HG03135 (cell line): ENCODE measurements around the gene TXK.
"Not testable (repeated sequence)": the region's sequence is repeated elsewhere in the genome, so short reads cannot be mapped to it uniquely, and the experiment has no call there.

ENCODE experiments used
- ATAC-seq: cut with Tn5 transposase; IDR thresholded peaks from one replicate; pipeline ENCODE4 v1.9.1; 2021; ENCODE audit warnings: mild to moderate bottlenecking, moderate library complexity; ENCODE audit not compliant: unreplicated experiment

TXK gene

DNA sequence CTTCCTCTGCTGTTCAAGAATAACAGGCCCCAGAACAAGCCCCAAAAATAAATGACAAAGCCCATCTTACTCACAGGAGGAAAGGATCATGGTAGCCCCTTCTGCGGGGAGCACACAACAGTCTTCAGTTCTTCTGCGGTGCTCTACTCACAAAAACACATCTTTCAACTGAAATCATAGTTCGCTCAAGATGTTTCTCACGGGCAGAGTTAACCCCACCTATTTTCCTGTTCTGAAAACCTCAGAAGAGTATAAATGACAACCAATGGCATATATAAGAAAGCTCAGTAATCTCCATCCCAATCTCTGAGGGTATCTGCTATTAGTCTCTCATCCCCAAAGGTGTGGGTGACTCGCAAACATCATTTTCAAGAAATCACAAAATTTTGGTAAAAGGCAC, at the start of gene TXK:
TXK (minus strand) TSS at position 170 of the 400 bp plus-strand sequence; CDS start at position 90, 80 bp downstream.
- no peak for ATAC-seq

DNA sequence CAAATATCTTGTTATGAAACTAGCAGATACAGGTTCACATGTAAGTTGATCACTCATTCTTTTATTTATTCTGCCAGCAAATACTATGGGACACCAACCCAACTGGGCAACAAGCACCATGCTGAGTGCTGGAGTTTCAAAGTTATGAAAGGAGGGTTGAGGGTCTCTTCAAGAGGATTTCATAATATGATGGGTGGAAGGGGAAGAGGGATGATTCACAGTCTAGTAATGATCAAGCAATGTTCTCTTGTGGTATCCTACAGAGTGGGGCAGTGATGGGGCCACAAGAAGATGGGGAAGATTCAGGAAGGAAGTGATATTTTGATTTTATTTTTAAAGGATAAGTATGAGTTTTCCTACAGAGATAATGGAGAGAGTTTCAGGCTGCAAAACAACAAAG, 46.2 kb upstream of the TXK start:
- no peak for ATAC-seq

DNA sequence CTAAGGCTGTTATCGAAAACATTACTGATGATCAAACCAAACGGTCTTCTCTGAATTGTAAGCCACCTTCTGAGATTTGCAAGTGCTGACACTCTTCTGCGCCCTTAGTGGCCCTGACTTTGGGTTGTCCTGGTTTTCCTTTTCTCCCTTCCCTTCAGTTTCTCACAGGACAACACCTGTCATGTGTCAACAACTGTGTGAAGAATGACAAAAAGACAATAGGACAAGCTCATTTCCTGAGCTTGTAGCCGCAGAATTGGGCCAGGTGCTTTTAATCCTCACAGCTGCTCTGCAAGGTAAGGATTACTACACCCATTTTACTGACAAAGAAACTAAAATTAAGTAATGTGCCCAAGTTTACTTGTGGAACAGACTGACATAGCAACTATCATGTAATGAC, 44.9 kb upstream of the TXK start:
- ATAC-seq: no peak

DNA sequence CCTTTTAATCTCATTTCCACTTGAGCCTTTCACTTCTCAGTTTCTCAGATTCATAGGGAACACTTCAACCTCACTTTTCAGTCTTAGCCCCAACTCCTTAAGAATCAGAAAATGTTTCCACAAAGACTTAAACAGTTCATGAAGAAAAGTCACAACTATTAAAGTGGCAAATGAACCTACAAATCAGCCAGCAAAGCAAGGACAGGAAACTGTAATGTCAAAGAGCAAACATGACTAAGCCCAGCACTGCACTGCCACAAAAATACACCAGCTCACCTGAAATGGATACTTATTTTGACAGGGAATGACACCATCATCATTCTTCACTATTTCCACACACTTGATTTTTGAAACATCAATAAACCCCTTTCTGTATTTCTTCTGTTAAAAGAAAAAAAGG, 41.8 kb upstream of the TXK start:
- no peak for ATAC-seq

DNA sequence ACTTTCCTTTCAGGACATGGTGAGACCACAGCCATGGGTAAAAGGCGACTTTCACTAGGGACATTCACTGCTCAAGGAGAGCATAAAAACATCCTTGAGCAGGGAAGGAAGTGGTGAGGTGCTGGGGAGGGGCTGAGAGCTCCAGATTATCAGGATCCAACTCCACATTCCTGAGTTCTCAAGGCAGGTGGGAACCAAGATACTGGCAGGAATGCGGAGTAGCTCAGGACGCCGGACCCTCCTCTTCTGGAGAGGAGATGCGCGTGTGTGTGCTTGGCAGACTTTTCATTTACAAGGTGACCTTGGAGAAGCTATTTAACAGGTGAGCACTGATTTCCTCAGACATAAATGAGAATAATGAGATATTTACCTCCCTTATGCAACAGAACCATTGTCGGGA, 41.3 kb upstream of the TXK start:
- no peak for ATAC-seq

DNA sequence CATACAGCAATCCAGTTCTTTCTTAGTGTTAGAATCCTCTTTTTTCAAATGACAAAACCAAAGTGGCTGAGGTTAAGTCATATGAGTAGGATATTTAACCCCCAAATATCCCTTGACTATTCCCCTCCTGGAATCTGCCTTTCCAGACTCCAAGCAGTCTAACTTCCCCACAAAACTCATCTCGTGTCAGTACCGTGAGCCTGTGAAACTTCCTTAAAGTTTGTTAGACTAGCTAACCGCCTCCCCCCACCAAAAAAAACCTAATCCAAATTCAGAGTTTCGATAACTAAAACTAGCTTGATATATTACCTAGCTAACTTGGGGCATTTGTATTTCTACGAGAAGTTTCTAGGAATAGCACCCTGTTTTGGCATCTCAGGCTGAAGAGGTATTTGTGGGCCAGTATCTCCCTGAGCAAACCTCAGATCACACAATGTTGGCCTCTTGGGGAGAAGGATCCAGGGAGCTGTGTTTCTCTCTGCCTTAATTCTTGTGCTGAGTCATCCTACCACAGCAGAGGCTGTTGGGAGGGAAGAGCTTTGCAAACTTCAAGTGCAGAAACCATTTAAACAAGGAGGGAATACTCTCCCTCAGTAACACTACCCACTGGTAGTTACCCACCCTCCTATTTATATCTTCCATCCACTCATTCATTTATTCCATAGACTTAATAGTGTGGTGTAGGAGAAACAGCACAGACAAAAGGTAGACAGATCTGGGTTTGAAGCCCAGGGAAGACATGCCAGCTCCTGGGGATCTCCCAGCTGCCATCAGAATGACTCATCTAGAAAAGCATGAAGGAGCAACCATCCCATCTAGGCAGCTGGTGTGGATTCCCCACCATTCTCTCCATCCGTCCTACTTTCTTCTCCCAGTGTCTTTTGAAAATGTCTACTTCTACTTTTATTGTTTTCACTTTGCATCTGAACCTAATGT, 39.3 kb upstream of the TXK start:
- peak; percentile 55 for ATAC-seq

DNA sequence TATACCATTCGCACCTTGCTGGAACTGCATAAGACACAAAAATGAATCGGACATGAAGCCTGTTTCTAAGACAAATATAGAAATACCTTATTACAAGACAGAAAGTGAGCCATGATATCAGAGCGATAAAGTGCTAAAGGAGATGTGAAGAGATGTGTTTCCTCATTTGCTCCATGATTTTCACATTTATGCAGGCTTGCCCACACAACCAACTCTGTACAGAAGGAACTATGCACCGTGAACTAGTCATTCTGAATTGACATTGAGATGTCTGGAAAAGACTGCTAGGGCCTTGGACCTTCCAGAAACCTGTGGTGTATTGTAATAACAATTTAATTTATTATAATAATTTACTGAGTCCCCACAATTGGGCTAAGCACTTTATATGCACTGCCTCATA, 38.6 kb upstream of the TXK start:
- ATAC-seq: no peak

DNA sequence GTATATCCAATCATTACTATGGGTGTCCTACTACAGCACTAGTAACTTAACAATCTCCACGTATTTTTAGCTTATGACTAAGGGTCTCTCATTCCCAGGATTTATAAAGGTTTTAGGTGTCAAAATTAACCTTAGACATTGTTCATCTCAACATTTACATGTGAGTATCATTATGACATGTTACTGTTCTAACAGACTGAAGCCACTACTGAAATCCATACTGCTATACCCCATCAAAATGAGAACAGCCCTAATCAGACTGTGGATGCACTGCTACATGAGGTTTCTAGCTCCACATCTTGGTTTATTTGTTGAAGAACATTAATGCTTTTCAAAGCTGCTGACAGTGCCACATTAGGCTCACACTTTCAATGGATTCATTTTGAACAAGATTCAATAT, 35.6 kb upstream of the TXK start:
- no peak for ATAC-seq

DNA sequence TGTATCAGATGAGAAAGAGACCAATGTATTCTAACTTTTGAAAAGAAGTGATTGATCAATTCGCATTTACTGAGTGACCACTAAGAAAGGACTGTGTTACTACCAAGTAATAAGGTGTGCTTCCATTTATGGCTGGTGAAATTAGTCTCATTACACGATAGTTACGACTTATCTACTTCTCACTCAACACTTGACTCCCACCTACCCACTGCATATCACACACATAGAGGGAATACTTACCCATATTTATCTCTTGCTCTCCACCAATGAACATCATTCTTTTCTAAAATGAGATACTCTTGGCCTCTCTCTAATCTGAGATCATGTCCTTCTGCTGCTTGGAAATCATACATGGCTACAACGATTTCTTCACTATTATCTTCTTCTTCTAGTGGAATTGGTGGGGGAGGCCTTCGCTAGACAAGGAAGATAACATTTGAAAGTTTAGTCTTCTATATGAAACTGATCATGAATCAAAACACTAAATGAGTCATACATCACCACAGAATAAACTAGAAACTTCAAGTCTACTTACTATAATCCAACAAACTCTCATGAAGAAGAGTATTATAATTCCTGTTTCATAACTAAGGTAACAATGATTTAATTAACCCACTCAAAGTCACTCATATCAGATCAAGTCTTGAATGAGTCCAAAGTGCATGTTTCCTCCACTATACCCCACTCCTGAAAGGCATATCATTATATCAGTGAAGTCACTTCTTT, 33.7 kb upstream of the TXK start:
- ATAC-seq: no peak

DNA sequence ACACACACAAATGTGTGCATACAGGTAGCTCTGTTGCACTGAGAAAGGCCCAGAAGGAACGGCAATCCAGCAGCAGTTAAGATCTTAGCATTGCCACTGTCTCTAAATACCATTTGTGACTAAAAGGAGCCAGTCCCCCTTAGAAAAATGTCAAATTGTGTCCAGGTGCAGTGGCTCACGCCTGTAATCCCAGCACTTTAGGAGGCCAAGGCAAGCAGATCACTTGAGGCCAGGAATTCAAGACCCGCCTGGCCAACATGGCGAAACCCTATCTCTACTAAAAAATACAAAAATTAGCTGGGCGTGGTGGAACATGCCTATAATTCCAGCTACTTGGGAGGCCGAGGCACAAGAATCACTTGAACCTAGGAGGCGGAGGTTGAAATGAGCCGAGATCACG, 30.5 kb upstream of the TXK start:
- ATAC-seq: not testable (repeated sequence)

DNA sequence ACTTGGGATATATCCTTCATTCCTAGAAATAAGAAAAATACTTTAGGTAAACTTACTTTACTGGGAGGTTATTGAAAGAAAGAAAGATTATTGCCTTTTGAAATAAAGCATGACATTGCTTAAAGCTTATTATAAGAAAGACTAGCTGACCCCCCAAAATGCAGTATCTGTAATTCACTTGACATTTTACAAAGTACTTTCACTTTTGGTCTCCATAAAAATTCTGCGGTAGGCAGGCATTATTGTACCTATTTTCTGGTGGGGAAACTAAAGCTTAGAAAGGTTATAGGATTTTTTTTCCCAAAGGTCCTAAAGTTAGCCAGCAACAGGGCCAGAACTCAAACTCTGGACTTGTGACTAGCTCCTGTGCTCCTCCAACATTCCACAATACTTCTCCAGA, 29.7 kb upstream of the TXK start:
- no peak for ATAC-seq

DNA sequence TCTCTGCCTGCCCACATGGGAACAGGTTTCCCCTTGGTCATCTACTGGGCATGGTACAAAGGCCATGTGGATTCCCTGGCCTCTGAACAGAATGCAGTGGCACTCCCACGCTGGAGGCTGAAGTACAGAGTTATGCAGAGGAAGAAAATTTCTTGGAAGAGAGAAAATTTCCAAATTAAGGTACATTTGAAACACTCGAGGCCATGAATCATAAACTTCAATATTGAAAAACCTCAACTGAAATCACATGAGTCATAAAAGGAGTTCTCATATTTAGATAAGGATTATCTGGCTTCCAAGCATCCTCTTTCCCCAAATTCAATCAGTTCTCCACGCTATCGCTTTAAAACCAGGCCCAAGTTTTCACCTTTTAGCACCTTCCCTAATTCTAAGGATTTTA, 28.1 kb upstream of the TXK start:
- ATAC-seq: no peak

DNA sequence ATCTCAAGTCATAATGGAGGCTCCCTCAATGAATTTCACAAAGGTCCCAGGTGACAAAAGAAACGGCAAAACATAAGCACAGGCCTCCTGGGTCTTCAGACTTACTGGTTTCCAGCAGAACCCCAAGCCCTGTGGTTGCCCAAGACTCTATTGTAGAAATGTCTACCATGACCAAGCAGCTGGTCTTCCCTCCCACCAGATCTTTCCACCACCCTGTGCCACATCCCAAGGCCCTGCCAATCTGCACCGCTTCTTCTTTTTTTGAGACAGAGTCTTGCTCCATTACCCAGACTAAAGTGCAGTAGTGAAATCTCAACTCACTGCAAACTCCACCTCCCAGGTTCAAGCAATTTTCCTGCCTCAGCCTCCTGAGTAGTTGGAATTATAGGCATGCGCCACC, 23.2 kb upstream of the TXK start:
- no peak for ATAC-seq

DNA sequence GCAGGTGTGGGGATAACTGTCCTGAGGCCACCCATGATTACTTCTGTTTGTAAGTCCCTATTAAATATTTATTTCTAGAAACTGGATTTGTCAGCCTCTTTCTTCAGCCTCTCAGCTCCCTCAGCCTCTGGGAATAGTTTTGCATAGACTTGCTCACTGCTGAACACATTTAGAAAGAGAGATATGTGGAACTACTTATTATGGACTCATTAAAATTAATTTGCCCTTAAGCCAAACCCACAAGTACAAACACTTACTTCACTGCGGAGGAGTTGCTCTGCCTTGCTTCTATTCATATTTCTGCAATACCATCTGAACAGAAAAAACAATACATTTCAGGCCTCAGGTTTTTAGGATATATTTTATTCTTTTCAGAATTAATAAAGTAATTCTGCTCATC, 22.4 kb upstream of the TXK start:
- no peak for ATAC-seq

DNA sequence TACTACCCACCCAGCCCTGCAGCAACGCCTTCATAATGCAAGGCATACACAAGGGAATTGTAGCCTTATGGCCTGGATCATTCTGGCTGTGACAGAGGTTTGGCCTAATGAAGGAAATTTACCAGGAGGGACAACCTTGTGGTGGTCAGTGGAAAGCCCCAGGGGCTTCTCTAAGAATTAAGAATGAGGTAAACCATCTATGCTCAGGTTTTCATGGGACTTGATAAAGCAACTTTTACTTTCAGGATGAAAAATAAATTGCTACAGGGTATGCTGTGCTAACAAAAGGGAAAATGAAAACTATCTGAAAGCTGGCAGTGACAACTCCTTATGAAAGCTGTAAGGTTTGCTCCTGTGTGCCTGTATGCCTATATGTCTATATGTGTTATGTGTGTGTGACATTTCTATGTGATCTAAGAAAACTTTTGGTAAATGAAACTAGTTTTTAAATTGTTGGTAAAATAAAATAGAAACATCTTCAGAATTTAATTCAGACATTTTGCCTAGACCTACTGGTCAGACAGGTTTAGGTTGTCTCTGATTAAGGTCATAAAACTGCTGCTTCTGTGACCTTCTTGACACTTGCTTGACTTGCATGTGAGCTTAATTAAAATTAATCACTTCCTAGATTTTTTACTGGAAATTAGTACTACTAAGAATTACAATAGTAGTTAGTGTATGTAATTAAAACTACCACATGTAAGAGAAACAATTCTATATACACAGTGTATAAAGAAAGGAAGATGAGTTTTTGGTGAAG, 19.9 kb upstream of the TXK start:
- ATAC-seq: no peak

DNA sequence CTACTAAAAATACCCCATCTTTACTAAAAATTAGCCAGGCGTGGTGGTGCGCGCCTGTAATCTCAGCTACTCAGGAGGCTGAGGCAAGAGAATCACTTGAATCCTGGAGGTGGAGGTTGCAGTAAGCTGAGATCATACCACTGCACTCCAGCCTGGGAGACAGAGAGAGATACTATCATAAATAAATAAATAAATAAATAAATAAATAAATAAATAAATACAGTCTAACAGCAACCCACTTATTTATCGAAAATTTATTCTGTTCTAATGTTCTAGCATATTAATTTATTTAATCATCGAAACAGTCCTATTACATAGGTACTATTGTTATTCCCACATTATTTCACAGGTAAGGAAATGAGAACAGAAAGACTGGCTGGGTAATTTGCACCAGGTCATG, 18.2 kb upstream of the TXK start:
- ATAC-seq: no peak

DNA sequence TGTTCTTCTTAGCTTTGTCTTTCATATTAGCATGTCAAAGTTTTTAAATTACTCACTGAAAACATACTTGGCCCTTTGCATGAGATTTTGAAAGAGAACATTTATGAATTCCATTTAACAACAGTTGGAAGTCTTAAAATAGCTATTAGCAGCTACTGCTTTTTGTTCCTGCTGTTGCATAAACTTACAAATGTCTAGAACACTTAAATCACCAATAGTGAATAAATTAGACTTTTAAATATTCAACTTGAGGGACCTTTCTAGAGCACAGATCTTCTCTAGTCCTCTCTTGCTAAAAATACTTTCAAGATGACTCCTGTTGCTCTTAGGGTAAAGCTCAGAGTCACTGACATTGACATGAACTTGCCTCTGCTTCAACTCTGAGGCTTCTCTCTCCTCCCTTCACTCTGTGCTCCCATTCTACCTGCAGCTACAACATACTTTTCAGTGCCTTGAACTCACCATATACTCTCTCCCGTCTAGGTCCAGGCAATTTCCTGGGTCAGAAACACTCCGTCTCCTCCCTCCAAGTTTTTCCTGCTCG, 15.8 kb upstream of the TXK start:
- ATAC-seq: no peak

DNA sequence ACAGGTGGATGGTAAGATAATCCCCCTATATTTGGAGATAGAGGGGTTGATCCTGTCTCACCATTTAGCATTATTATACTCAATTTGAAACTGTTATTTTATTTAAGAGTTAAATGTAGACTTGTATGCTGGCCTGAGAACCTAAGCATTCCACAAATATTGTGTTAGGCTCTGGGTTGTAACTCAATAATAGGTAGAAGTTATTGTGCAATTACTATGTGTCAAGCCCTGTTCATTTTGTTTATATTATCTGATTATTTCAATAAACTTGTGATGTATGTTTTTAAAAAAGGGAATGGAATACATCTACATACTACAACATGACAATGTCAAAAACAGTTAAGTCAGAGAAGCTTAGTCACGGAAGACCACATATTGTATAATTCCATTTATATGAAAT, 13.6 kb upstream of the TXK start:
- no peak for ATAC-seq

DNA sequence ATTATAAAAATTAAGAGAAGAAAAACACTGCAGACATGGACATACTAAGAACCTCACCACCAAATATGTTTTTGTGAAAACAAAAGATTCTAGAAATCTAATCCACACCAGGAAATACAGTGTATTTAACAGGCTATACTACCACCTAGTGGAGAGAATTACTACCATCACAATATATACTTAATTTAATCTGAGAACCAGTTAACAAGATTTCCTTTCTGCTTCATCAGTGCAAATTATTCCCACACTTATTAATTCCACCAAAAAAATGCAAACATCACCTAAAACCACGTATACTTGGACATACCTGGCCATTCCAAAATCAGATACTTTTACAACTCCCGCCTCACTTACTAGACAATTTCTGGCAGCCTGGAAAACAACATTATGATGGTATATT, 7.0 kb upstream of the TXK start:
- no peak for ATAC-seq

DNA sequence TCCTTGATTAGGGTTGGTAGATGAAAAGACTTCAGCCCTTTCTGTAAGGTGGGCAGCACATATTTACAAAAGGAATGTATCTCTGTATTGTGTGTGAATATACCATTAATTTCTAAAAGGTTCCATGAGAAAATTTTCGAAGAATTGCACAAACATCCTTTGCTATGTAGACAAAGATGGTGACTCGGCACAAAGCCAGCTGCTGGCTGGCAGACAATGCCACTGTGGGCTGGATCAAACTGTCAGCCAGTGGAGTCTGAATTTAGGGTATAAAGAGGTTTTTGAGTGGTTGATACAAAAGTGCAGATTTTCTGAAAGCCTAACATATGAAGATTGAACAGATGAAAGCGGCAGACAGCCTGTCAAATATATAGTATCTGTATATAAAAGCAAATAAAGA, 5.6 kb upstream of the TXK start:
- ATAC-seq: no peak

DNA sequence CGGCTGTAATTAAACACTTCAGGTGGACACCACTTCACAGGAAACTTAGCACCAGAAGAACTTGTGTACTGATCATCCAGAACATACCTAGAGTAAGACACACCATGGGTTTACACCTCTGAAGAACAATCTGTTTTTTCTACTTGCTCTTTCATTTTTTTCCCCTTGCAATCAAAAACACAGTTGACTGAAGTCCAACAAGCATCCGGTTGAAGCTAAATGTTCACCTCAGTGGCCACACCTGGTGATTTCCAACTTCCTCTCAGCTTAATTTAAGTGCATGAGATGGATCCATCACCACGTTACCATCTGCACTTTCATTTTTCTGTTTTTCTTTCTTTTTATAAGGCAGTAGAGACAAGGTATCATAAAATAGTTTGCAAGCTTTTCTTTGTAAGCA, 4.9 kb upstream of the TXK start:
- peak; percentile 90 for ATAC-seq
